ENCODE results near the gene TREH. TPM values are rescaled to one million over a fixed set of nuclear protein-coding genes. Genes with fewer than 3 reads are reported as not detected.

Gene TREH
- total RNA-seq, 4 donors from 2014 or later = not detected

- H3K4me3 ChIP-seq = no peak overlapping the region
- H3K4me1 ChIP-seq = peaks cover 0 to 4% of the 10 kb centered on the region in 2 donors
- no peak for TF ChIP-seq CTCF (IDR thresholded peaks at IDR 0.05)
- no peaks in the 10 kb centered on the region for H3K27me3 ChIP-seq
- H3K36me3 ChIP-seq = no peaks in the 10 kb centered on the region
- H3K9me3 ChIP-seq = no peaks in the 10 kb centered on the region
- H3K27ac ChIP-seq = no peak overlapping the region
- intact Hi-C loops (cut with DNase I; ENCODE audit: low total_unique reads) = no loop called here
- DNase-seq = no peak
Measured at GRCh38 chr11:118628031-118628430, 51.4 kb downstream of the TREH start.

- intact Hi-C loops (cut with DNase I; ENCODE audit: low total_unique reads) = no loop called here
- no peaks in the 10 kb centered on the region for H3K36me3 ChIP-seq
Measured at GRCh38 chr11:118627566-118627965, 51.9 kb downstream of the TREH start.

GRCh38 chr11:118625976-118626375 is 53.5 kb downstream of the TREH start:
- H3K27me3 ChIP-seq = no peaks in the 10 kb centered on the region
- DNase-seq = no peak
- H3K4me1 ChIP-seq = peaks cover 0 to 22% of the 10 kb centered on the region in 2 donors
- H3K27ac ChIP-seq = no peak overlapping the region
- H3K9me3 ChIP-seq = no peaks in the 10 kb centered on the region
- no peaks in the 10 kb centered on the region for H3K36me3 ChIP-seq
- TF ChIP-seq CTCF (IDR thresholded peaks at IDR 0.05) = no peak
- no peak for TF ChIP-seq POLR2A (IDR thresholded peaks at IDR 0.05)
- intact Hi-C loops (cut with DNase I; ENCODE audit: low total_unique reads) = no loop called here
- H3K4me3 ChIP-seq = no peak overlapping the region

More at GRCh38 chr11:118627566-118627965, 51.9 kb downstream of the TREH start:
- TF ChIP-seq POLR2A (IDR thresholded peaks at IDR 0.05) (no peak), CTCF (IDR thresholded peaks at IDR 0.05) (no peak)
- H3K27ac ChIP-seq = no peak overlapping the region
- no peaks in the 10 kb centered on the region for H3K27me3 ChIP-seq
- no peak overlapping the region for H3K4me3 ChIP-seq
- no peaks in the 10 kb centered on the region for H3K9me3 ChIP-seq
- peaks cover 0 to 9% of the 10 kb centered on the region in 2 donors for H3K4me1 ChIP-seq
- DNase-seq = no peak

GRCh38 chr11:118625036-118625690 is 54.3 kb downstream of the TREH start:
- Histone ChIP-seq H3K4me1 (peaks cover 0 to 30% of the 10 kb centered on the region in 2 donors), H3K27me3 (no peaks in the 10 kb centered on the region), H3K9me3 (no peaks in the 10 kb centered on the region), H3K36me3 (no peaks in the 10 kb centered on the region), H3K4me3 (no peak overlapping the region), H3K27ac (no peak overlapping the region)
- DNase-seq = no peak
- TF ChIP-seq POLR2A (IDR thresholded peaks at IDR 0.05) (no peak), CTCF (IDR thresholded peaks at IDR 0.05) (no peak)
- intact Hi-C loops (cut with DNase I; ENCODE audit: low total_unique reads) = no loop called here

GRCh38 chr11:118623269-118623655 is 56.2 kb downstream of the TREH start:
- TF ChIP-seq CTCF (IDR thresholded peaks at IDR 0.05) (no peak), POLR2A (IDR thresholded peaks at IDR 0.05) (no peak)
- DNase-seq = peak in 1 of 2 donors; percentile 51
- Histone ChIP-seq H3K9me3 (no peaks in the 10 kb centered on the region), H3K4me3 (no peak overlapping the region), H3K27me3 (no peaks in the 10 kb centered on the region), H3K27ac (peak overlapping the region; percentile 86 to 90), H3K36me3 (no peaks in the 10 kb centered on the region), H3K4me1 (peaks cover 9 to 39% of the 10 kb centered on the region in 2 donors)
- intact Hi-C loops (cut with DNase I; ENCODE audit: low total_unique reads) = no loop called here

All from uterus (tissue), 4 donors.